ENCODE data around the gene SLC15A2.
"Not testable (repeated sequence)": the region's sequence is repeated elsewhere in the genome, so short reads cannot be mapped to it uniquely, and the experiment has no call there.

SLC15A2 gene

GRCh38 chr3:121918779-121919483 lies 24.7 kb downstream of the SLC15A2 start:
- no peak for DNase-seq (ENCODE audit: low read depth in 2 of 2)

GRCh38 chr3:121924734-121925133 lies 30.5 kb downstream of the SLC15A2 start:
- no peak for DNase-seq (ENCODE audit: low read depth in 2 of 2)

- no peak for DNase-seq (ENCODE audit: low read depth in 2 of 2)
Observed at GRCh38 chr3:121926380-121926779, 32.2 kb downstream of the SLC15A2 start.

DNA sequence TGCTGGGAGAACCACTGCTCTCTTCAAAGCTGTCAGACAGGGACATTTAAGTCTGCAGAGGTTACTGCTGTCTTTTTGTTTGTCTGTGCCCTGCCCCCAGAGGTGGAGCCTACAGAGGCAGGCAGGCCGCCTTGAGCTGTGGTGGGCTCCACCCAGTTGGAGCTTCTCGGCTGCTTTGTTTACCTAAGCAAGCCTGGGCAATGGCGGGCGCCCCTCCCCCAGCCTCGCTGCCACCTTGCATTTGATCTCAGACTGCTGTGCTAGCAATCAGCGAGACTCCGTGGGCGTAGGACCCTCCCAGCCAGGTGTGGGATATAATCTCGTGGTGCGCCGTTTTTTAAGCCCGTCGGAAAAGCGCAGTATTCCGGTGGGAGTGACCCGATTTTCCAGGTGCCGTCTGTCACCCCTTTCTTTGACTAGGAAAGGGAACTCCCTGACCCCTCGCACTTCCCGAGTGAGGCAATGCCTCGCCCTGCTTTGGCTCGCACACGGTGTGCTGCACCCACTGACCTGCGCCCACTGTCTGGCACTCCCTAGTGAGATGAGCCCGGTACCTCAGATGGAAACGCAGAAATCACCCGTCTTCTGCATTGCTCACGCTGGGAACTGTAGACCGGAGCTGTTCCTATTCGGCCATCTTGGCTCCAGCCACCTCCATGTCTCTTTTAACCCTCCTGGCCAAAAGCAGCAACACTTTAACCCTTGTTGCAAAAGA lies 44.1 kb downstream of the SLC15A2 start:
- DNase-seq (ENCODE audit: low read depth in 2 of 2) = not testable (repeated sequence)

DNA sequence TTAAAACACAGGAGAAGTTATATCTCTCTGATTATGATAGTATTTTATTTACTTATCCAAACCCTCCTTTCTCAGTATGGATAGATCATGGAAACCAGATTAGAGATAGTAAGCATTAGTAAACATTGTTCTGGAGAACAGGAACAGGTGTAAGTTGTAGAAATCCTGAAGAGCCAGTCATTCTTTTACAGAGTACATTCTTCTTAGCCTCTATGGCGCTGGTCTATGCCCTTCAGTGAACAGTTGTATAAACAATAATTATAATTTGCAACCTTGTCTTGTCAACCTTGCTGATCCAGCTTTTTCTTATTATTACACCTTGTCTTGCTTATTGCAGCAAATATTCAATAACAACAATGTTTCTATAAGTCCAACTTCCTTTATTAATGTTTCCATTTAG lies 47.4 kb downstream of the SLC15A2 start:
- DNase-seq (ENCODE audit: low read depth in 2 of 2) = no peak

- no peak for DNase-seq (ENCODE audit: low read depth in 2 of 2)
Observed at GRCh38 chr3:121942116-121942786, 48.0 kb downstream of the SLC15A2 start.

GRCh38 chr3:121943431-121943830 lies 49.2 kb downstream of the SLC15A2 start:
- DNase-seq (ENCODE audit: low read depth in 2 of 2) = no peak

DNA sequence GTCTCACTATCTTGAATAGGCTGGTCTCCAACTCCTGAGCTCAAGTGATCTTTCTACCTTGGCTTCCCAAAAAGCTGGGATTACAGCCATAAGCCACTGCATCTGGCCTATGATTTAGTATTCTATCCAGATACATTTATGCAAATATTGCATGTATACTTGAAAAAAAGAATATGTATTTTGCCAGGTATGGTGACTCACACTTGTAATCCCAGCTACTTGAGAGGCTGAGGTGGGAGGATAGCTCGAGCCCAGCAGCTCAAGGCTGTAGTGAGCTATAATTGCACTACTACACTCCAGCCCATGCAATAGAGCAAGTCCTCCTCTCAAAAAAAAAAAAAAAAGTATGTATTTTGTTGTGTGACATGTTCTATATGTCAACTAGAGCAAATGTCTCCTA lies 54.4 kb downstream of the SLC15A2 start:
- no peak for DNase-seq (ENCODE audit: low read depth in 2 of 2)

DNA sequence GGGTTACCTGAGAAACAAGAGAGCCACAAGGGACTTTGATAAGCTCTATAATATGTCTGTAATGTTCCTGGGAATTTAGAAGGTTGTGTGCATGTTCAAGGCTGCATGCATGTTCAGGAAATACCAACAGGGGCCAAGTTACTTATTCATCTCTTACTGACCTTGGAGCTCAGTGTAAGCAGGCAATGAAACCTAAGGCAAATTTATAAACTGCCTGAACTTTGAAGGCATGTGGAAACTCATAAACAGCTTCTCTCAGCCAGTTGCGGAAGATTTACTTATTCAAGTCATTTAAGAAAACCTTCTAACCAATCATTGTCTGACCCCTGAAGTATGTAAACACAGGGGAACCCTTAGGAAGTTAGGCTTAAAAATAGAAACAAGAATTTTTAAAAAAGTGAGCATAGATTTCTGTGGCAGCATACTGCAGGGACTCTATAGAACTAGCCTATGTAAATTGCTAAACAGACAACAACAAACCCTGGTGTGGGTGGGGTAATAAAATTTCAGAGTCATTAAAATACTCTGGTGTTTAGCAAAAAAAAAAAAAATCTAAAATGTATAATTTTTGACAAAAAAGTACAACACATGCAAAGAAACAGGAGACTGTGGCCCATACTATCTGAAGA lies 57.2 kb downstream of the SLC15A2 start:
- no peak for DNase-seq (ENCODE audit: low read depth in 2 of 2)

GRCh38 chr3:121956363-121956762 lies 62.2 kb downstream of the SLC15A2 start:
- DNase-seq (ENCODE audit: low read depth in 2 of 2) = no peak

DNA sequence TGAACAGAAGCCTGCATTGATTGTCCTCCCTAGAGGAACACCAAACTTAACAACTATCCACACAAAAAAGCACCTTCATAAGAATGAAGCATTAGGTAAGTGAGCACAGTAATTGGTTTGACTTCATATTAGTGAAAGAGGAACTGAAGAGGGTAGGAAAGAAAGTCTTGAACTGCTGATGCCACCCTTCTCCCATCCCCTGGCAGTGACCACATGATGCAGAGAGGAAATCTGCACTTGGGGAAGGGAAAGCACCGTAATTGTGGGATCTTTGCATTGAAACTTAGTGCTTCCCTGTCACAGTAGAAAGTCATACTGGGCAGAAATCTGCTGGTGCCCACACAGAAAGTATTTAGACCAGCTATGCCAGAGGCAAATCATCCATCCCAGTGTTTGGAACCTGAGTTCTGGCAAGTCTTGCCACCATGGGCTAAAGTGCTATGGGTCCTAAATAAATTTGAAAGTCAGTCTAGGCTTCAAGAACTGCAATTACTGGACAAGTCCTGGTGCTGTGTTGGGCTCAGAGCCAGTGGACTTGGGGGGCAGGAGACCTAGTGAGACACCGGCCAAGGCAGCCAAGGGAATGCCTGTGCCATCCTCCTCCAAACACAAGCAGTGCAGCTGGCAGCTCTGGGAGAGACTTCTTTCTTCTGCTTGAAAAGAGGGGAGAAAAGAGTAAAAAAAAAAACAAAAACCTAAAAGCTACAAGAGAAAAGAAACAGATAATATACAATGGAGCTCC lies 63.6 kb downstream of the SLC15A2 start:
- DNase-seq (ENCODE audit: low read depth in 2 of 2) = no peak

DNA sequence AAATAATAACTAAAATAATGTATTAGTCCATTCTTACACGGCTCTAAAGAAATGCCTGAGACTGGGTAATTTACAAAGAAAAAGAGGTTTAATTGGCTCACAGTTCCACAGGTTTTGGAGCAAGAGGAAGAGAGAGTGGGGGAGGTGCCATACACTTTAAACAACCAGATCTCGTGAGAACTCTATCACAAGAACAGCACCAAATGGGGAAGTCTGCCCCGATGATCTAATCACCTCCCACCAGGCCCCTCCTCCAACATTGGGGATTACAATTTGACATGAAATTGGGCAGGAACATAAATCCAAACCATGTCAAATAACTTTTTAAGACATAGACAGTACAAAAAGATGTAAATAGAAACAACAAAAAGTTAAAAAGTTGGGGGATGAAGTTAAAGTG lies 64.6 kb downstream of the SLC15A2 start:
- DNase-seq (ENCODE audit: low read depth in 2 of 2) = no peak

DNA sequence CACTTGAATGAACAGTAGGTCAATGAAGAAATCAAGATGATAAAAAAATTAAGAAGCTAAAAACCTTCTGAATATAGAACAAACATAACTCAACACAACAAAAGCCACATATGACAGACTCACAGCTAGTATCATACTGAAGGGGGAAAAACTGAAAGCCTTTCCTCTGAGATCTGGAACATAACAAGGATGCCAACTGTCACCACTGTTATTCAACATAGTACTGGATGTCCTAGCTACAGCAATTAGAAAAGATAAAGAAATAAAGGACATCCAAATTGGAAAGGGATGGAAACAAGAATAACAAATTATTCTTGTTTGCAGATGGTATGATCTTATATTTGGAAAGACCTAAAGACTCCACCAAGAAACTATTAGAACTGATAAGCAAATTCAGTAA lies 67.1 kb downstream of the SLC15A2 start:
- no peak for DNase-seq (ENCODE audit: low read depth in 2 of 2)

GRCh38 chr3:121962443-121962842 lies 68.2 kb downstream of the SLC15A2 start:
- no peak for DNase-seq (ENCODE audit: low read depth in 2 of 2)

DNA sequence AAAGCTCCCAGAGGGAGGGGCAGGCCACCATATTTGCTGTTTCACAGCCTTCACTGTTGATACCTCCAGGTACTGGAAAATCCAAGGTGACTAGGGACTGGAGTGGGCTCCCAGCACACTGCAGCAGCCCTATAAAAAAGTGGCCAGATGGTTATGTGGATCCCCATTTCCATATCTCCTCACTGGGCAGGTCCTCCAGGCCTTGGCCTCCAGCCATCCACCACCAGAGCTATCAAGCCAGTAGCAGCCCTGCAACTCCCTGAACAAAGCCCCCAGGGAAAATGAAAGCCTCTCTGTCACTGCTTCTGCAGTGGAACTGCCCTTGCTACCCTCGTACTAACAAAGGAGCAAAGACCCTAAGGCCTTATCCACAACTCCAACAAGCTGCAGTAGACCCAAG lies 69.4 kb downstream of the SLC15A2 start:
- no peak for DNase-seq (ENCODE audit: low read depth in 2 of 2)

GRCh38 chr3:121969631-121970030 lies 75.4 kb downstream of the SLC15A2 start:
- DNase-seq (ENCODE audit: low read depth in 2 of 2) = no peak

- no peak for DNase-seq (ENCODE audit: low read depth in 2 of 2)
Observed at GRCh38 chr3:121970047-121970446, 75.8 kb downstream of the SLC15A2 start.

GRCh38 chr3:121974601-121975111 lies 80.5 kb downstream of the SLC15A2 start:
- no peak for DNase-seq (ENCODE audit: low read depth in 2 of 2)

DNA sequence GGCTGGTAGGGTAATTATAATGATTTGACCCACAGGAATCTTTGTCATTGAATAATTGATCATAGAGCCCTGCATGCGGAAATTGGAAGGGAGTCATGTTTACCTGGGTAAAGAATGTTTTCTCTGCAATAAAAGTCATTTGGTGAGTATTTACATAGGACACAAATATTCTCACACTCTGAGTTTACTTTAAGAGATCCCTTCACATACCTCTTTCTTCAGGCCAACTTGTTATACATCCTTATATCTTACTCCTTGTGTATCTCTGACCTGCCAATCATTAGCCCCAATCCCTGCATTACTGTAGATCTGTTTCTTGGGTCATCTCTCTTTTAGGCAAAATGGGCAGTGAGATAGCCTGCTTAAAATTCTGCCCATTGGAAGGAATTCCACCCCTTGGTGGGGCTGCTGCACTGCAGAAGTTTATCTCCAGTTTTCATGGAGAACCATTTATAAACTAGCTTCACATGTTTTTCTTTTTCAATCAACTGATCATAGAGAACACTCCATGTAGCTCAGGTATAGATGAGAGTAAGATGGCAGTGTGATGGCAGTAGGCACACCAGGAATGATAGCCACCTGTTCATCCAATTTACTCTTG lies 81.6 kb downstream of the SLC15A2 start:
- DNase-seq (ENCODE audit: low read depth in 2 of 2) = no peak

GRCh38 chr3:121976727-121977126 lies 82.5 kb downstream of the SLC15A2 start:
- no peak for DNase-seq (ENCODE audit: low read depth in 2 of 2)

DNA sequence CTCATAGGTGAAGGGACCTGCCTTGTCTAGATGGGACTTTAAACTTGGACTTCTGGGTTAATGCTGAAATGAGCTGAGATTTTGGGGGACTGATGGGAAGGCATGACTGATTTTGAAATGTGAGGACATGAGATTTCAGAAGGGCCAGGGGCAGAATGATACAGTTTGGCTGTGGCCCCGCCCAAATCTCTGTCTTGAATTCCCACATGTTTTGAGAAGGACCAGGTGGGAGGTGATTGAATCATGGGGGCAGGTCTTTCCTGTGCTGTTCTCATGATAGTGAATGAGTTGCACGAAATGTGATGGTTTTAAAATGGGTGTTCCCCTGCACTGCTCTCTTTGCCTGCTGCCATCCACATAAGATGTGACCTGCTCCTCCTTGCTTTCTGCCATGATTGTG lies 85.0 kb downstream of the SLC15A2 start:
- no peak for DNase-seq (ENCODE audit: low read depth in 2 of 2)

Data from activated CD8-positive, alpha-beta memory T cell treated with anti-CD3 and anti-CD28 coated beads for 4 hours (primary cell).